AG09319 (cell line): Measurements from ENCODE around the gene FRMD6.
A peak's percentile ranks its signal among the peaks of the same experiment; 100 is the strongest.

Experiments
- DNase-seq: peaks from one replicate; pipeline ENCODE4 v3.0.0-alpha.2; 2010; ENCODE audit warnings: low read depth; ENCODE audit errors: extremely low read depth
- CTCF ChIP-seq: IDR thresholded peaks from 2 replicates; pipeline ENCODE4 v1.5.1; 2011; ENCODE audit warnings: low read depth, mild to moderate bottlenecking, inconsistent platforms, low read length, moderate library complexity

The FRMD6 gene

DNA sequence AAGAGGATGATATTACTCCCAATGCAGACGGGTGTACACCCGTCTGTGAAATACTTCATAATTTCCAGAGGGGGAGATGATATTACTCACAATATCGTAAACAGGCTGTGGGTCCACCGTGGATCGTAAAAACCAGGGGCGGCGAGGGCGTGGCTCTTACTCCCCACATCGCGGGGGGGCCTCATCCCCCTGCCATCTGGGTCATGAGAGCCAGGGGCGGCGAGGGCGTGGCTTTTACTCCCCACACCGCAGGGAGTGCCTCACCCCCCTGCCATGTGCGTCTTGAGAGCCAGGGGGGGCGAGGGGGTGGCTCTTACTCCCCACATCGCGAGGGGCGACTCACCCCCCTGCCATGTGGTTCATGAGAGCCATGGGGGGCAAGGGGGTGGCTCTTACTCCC, 122.5 kb downstream of the FRMD6 start:
- no peak for TF ChIP-seq CTCF
- DNase-seq, result no peak

GRCh38 chr14:51776102-51776894, 124.6 kb downstream of the FRMD6 start:
- peak; percentile 49 for DNase-seq
- TF ChIP-seq CTCF, result peak; percentile 78

- peak; percentile 70 for TF ChIP-seq CTCF
- peak; percentile 29 for DNase-seq
Measured at GRCh38 chr14:51780006-51780692, 128.4 kb downstream of the FRMD6 start.
